ENCODE results near the gene SLC22A2. TPM values are rescaled to one million over a fixed set of nuclear protein-coding genes. Genes with fewer than 3 reads are reported as not detected.
A peak's percentile ranks its signal among the peaks of the same experiment; 100 is the strongest.

SLC22A2 gene
- total and polyA plus RNA-seq, 2 donors (not counting 1 experiment from before 2014, with no cell fraction given): not detected

GRCh38 chr6:160279850-160280249, 21.2 kb upstream of the SLC22A2 start:
- DNase-seq (ENCODE audit: low read depth in 2 of 2): peak; percentile 16 to 39
- H2AFZ ChIP-seq (ENCODE audit: low read length): no peak overlapping the region
- no peak overlapping the region for H3K4me3 ChIP-seq (replicated peaks in 1 of 4; ENCODE audit: control extremely low read depth in 1 of 4, insufficient read depth in 1 of 4, low read depth in 3 of 4, low read length in 4 of 4)

GRCh38 chr6:160278786-160279310, 20.2 kb upstream of the SLC22A2 start:
- no peak overlapping the region for H3K27ac ChIP-seq (ENCODE audit: insufficient read depth, low read length)
- no peaks in the 10 kb centered on the region for H3K9me3 ChIP-seq (ENCODE audit: control insufficient read depth, insufficient read depth, low read depth, low read length)
- no peaks in the 10 kb centered on the region for H3K4me1 ChIP-seq (ENCODE audit: control insufficient read depth, extremely low read depth, insufficient read depth, low read length)
- H3K4me2 ChIP-seq (ENCODE audit: extremely low read depth, insufficient read depth, low read length): no peak overlapping the region
- H4K20me1 ChIP-seq (ENCODE audit: control insufficient read depth, extremely low read depth, insufficient read depth, low read length): no peaks in the 10 kb centered on the region
- TF ChIP-seq EZH2 (IDR thresholded peaks at IDR 0.05; ENCODE audit: low read length, missing control alignments): no peak
- no peak for TF ChIP-seq CTCF (conservative IDR thresholded peaks at IDR 0.05 in 1 of 2, IDR thresholded peaks at IDR 0.05 in 1 of 2; ENCODE audit: low read depth in 1 of 2, low read length in 2 of 2)
- H3K36me3 ChIP-seq (ENCODE audit: control insufficient read depth, insufficient read depth, low read length): no peaks in the 10 kb centered on the region
- H3K9ac ChIP-seq (ENCODE audit: insufficient read depth, low read length): no peak overlapping the region
- H3K4me3 ChIP-seq (replicated peaks in 1 of 4; ENCODE audit: control extremely low read depth in 1 of 4, insufficient read depth in 1 of 4, low read depth in 3 of 4, low read length in 4 of 4): no peak overlapping the region
- H3K79me2 ChIP-seq (ENCODE audit: control insufficient read depth, insufficient read depth, low read length): no peaks in the 10 kb centered on the region
- DNase-seq (ENCODE audit: low read depth in 2 of 2): no peak
- H2AFZ ChIP-seq (ENCODE audit: low read length): no peak overlapping the region
- no peaks in the 10 kb centered on the region for H3K27me3 ChIP-seq (ENCODE audit: control insufficient read depth, insufficient read depth, low read length)

More at GRCh38 chr6:160279850-160280249, 21.2 kb upstream of the SLC22A2 start:
- H3K27ac ChIP-seq (ENCODE audit: insufficient read depth, low read length): no peak overlapping the region
- TF ChIP-seq EZH2 (IDR thresholded peaks at IDR 0.05; ENCODE audit: low read length, missing control alignments): no peak
- no peak for TF ChIP-seq CTCF (conservative IDR thresholded peaks at IDR 0.05 in 1 of 2, IDR thresholded peaks at IDR 0.05 in 1 of 2; ENCODE audit: low read depth in 1 of 2, low read length in 2 of 2)
- no peak overlapping the region for H3K4me2 ChIP-seq (ENCODE audit: extremely low read depth, insufficient read depth, low read length)
- H3K27me3 ChIP-seq (ENCODE audit: control insufficient read depth, insufficient read depth, low read length): no peaks in the 10 kb centered on the region
- H3K36me3 ChIP-seq (ENCODE audit: control insufficient read depth, insufficient read depth, low read length): no peaks in the 10 kb centered on the region
- no peaks in the 10 kb centered on the region for H3K79me2 ChIP-seq (ENCODE audit: control insufficient read depth, insufficient read depth, low read length)
- no peaks in the 10 kb centered on the region for H3K4me1 ChIP-seq (ENCODE audit: control insufficient read depth, extremely low read depth, insufficient read depth, low read length)
- no peak overlapping the region for H3K9ac ChIP-seq (ENCODE audit: insufficient read depth, low read length)
- no peaks in the 10 kb centered on the region for H4K20me1 ChIP-seq (ENCODE audit: control insufficient read depth, extremely low read depth, insufficient read depth, low read length)
- no peaks in the 10 kb centered on the region for H3K9me3 ChIP-seq (ENCODE audit: control insufficient read depth, insufficient read depth, low read depth, low read length)

GRCh38 chr6:160278311-160278710, 19.7 kb upstream of the SLC22A2 start:
- no peak overlapping the region for H3K27ac ChIP-seq (ENCODE audit: insufficient read depth, low read length)
- TF ChIP-seq EZH2 (IDR thresholded peaks at IDR 0.05; ENCODE audit: low read length, missing control alignments): no peak
- TF ChIP-seq CTCF (conservative IDR thresholded peaks at IDR 0.05 in 1 of 2, IDR thresholded peaks at IDR 0.05 in 1 of 2; ENCODE audit: low read depth in 1 of 2, low read length in 2 of 2): no peak
- H4K20me1 ChIP-seq (ENCODE audit: control insufficient read depth, extremely low read depth, insufficient read depth, low read length): no peaks in the 10 kb centered on the region

More at GRCh38 chr6:160278311-160278710, 19.7 kb upstream of the SLC22A2 start:
- Histone ChIP-seq H2AFZ (ENCODE audit: low read length) (no peak overlapping the region), H3K27me3 (ENCODE audit: control insufficient read depth, insufficient read depth, low read length) (no peaks in the 10 kb centered on the region), H3K4me1 (ENCODE audit: control insufficient read depth, extremely low read depth, insufficient read depth, low read length) (no peaks in the 10 kb centered on the region), H3K9me3 (ENCODE audit: control insufficient read depth, insufficient read depth, low read depth, low read length) (no peaks in the 10 kb centered on the region), H3K79me2 (ENCODE audit: control insufficient read depth, insufficient read depth, low read length) (no peaks in the 10 kb centered on the region), H3K4me2 (ENCODE audit: extremely low read depth, insufficient read depth, low read length) (no peak overlapping the region), H3K9ac (ENCODE audit: insufficient read depth, low read length) (no peak overlapping the region), H3K36me3 (ENCODE audit: control insufficient read depth, insufficient read depth, low read length) (no peaks in the 10 kb centered on the region), H3K4me3 (replicated peaks in 1 of 4; ENCODE audit: control extremely low read depth in 1 of 4, insufficient read depth in 1 of 4, low read depth in 3 of 4, low read length in 4 of 4) (no peak overlapping the region)
- no peak for DNase-seq (ENCODE audit: low read depth in 2 of 2)

Measured in fibroblast of lung (primary cell).